Fibroblast of lung (primary cell): ENCODE results near the gene GATAD1.

Experiments
- CTCF ChIP-seq, 2 donors: IDR thresholded peaks in 1 of 2; conservative IDR thresholded peaks in 1 of 2; 1 replicate in 1 of 2; 2 replicates in 1 of 2; pipeline ENCODE4 v1.5.1; 2011 to 2012; ENCODE audit warnings: low read length in 2 of 2, control low read depth in 1 of 2, inconsistent platforms in 1 of 2, low read depth in 1 of 2, mild to moderate bottlenecking in 1 of 2
- EZH2 ChIP-seq: IDR thresholded peaks from 2 replicates; pipeline ENCODE4 v1.5.1; 2012; ENCODE audit warnings: low read length, control low read depth, mild to moderate bottlenecking; ENCODE audit errors: missing control alignments

- TF ChIP-seq CTCF (conservative IDR thresholded peaks at IDR 0.05 in 1 of 2, IDR thresholded peaks at IDR 0.05 in 1 of 2; ENCODE audit: low read depth in 1 of 2, low read length in 2 of 2) (no peak), EZH2 (no peak)
Measured at GRCh38 chr7:92409357-92409756, 37.9 kb upstream of the GATAD1 start.
